ENCODE measurements around the gene PLCG1. TPM values are rescaled to one million over a fixed set of nuclear protein-coding genes. Genes with fewer than 3 reads are reported as not detected.

Gene PLCG1
- polyA plus RNA-seq, 1 donor from 2014 or later = 164 TPM

DNA sequence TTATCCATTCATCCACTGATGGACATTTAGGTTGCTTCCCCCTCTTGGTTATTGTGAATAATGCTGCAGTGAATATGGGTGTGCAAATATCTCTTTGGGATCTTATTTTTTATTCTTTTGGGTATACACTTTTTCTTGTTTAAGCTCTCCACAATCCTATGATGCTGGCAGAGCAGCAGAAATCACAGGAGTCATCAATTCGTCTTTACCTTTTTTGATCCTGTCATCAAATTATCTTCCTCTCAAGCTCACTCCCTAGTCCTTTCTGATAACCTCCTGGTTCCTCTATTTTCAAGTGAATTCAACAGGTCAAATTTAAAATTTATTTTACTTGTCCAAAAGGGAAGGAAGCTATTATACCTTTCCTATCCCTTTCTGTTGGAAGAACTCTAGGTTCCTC is 89.1 kb downstream of the PLCG1 start:
- Histone ChIP-seq H2AFZ (ENCODE audit: low read depth, low read length) (no peak overlapping the region), H3K4me2 (ENCODE audit: low read length) (no peak overlapping the region), H3K27ac (ENCODE audit: low read length) (no peak overlapping the region), H3K9me3 (ENCODE audit: low read length) (no peaks in the 10 kb centered on the region), H3F3A (ENCODE audit: insufficient read depth, low read length, poor library complexity, severe bottlenecking) (no peaks in the 10 kb centered on the region), H3K9me2 (ENCODE audit: insufficient read depth, low read length) (no peaks in the 10 kb centered on the region), H3K79me2 (replicated peaks; ENCODE audit: insufficient read depth, low read length) (no peaks in the 10 kb centered on the region), H3K9ac (ENCODE audit: low read length) (no peak overlapping the region), H3K36me3 (ENCODE audit: insufficient read depth, low read length) (no peaks in the 10 kb centered on the region), H4K20me1 (ENCODE audit: insufficient read depth) (no peaks in the 10 kb centered on the region), H3K4me3 (ENCODE audit: low read length) (no peak overlapping the region), H3K27me3 (ENCODE audit: insufficient read depth, low read depth, low read length) (no peaks in the 10 kb centered on the region)
- no peak for TF ChIP-seq EZH2 (IDR thresholded peaks at IDR 0.05; ENCODE audit: borderline replicate concordance, insufficient read depth, low read length, poor library complexity, severe bottlenecking)
- TF ChIP-seq, protein P1, sequence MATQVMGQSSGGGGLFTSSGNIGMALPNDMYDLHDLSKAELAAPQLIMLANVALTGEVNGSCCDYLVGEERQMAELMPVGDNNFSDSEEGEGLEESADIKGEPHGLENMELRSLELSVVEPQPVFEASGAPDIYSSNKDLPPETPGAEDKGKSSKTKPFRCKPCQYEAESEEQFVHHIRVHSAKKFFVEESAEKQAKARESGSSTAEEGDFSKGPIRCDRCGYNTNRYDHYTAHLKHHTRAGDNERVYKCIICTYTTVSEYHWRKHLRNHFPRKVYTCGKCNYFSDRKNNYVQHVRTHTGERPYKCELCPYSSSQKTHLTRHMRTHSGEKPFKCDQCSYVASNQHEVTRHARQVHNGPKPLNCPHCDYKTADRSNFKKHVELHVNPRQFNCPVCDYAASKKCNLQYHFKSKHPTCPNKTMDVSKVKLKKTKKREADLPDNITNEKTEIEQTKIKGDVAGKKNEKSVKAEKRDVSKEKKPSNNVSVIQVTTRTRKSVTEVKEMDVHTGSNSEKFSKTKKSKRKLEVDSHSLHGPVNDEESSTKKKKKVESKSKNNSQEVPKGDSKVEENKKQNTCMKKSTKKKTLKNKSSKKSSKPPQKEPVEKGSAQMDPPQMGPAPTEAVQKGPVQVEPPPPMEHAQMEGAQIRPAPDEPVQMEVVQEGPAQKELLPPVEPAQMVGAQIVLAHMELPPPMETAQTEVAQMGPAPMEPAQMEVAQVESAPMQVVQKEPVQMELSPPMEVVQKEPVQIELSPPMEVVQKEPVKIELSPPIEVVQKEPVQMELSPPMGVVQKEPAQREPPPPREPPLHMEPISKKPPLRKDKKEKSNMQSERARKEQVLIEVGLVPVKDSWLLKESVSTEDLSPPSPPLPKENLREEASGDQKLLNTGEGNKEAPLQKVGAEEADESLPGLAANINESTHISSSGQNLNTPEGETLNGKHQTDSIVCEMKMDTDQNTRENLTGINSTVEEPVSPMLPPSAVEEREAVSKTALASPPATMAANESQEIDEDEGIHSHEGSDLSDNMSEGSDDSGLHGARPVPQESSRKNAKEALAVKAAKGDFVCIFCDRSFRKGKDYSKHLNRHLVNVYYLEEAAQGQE (IDR thresholded peaks at IDR 0.05; ENCODE audit: borderline replicate concordance) = no peak
- TF ChIP-seq POLR2AphosphoS5 (IDR thresholded peaks at IDR 0.05) = no peak
- no peak for TF ChIP-seq MXI1 (conservative IDR thresholded peaks at IDR 0.05; ENCODE audit: poor library complexity, severe bottlenecking)
- TF ChIP-seq, protein P2, sequence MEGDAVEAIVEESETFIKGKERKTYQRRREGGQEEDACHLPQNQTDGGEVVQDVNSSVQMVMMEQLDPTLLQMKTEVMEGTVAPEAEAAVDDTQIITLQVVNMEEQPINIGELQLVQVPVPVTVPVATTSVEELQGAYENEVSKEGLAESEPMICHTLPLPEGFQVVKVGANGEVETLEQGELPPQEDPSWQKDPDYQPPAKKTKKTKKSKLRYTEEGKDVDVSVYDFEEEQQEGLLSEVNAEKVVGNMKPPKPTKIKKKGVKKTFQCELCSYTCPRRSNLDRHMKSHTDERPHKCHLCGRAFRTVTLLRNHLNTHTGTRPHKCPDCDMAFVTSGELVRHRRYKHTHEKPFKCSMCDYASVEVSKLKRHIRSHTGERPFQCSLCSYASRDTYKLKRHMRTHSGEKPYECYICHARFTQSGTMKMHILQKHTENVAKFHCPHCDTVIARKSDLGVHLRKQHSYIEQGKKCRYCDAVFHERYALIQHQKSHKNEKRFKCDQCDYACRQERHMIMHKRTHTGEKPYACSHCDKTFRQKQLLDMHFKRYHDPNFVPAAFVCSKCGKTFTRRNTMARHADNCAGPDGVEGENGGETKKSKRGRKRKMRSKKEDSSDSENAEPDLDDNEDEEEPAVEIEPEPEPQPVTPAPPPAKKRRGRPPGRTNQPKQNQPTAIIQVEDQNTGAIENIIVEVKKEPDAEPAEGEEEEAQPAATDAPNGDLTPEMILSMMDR (IDR thresholded peaks at IDR 0.05; ENCODE audit: poor library complexity, severe bottlenecking) = no peak
- TF ChIP-seq EP300 (conservative IDR thresholded peaks at IDR 0.05; ENCODE audit: poor library complexity, severe bottlenecking) = no peak
- TF ChIP-seq SMC3 (conservative IDR thresholded peaks at IDR 0.05; ENCODE audit: poor library complexity) = no peak
- TF ChIP-seq TAF1 (IDR thresholded peaks at IDR 0.05; ENCODE audit: low read depth) = no peak
- no peak for TF ChIP-seq RAD21 (conservative IDR thresholded peaks at IDR 0.05)

Small RNAs within 50 kb of the gene (small RNA-seq; reads per million reads assigned to genes)
- gene AL022394.1 (0 reads per million in 3 experiments), gene MIR6871 (0 to 1.4 (median 0.69) reads per million in 3 experiments)

Other genes with a start within 250 kb of the PLCG1 start
- gene TOP1, start 108.7 kb upstream of the PLCG1 start, polyA plus RNA-seq = 27.8 and 33.2 TPM in 2 replicates
- 8.5 and 10.3 TPM in 2 replicates for gene ZHX3, start 180.2 kb downstream of the PLCG1 start, polyA plus RNA-seq
- 0.44 TPM in 1 of 2 replicates, not detected in the other for gene LPIN3, start 203.3 kb downstream of the PLCG1 start, polyA plus RNA-seq
- gene EMILIN3, start 229.3 kb downstream of the PLCG1 start, polyA plus RNA-seq = 0.30 and 0.86 TPM in 2 replicates

Measured in neural cell (in vitro differentiated cells).